Pancreas (tissue), 10 donors: ENCODE data around the gene MUC5B. TPM values are rescaled to one million over a fixed set of nuclear protein-coding genes. Genes with fewer than 3 reads are reported as not detected.
A peak's percentile ranks its signal among the peaks of the same experiment; 100 is the strongest.

Experiments used
- ATAC-seq, 4 donors: fragments of 200-7000 bp; cut with Tn5 transposase; one replicate each; pipeline versions ENCODE4 v1.8.0 to v1.9.1; 2020; ENCODE audit warnings: mild to moderate bottlenecking in 4 of 4, moderate library complexity in 4 of 4
- DNase-seq, 6 donors: peaks; one replicate each; pipeline ENCODE4 v3.0.0-alpha.2; 2020
- FAIRE-seq: peaks from 2 replicates; lab custom pipeline; 2012; peaks lifted over from hg19 to GRCh38; lab: Jason Lieb, UNC
- H3K27ac ChIP-seq, 4 donors: fragments of 200-600 bp; sonication (generic); 1 replicate in 3 of 4; 2 replicates in 1 of 4; pipeline versions ENCODE4 v1.5.0 to v1.8.0; 2020
- H3K27me3 ChIP-seq, 4 donors: fragments of 200-600 bp; one replicate each; pipeline ENCODE4 v1.8.0; 2021
- H3K36me3 ChIP-seq, 3 donors: fragments of 200-600 bp; sonication (generic) in 1 of 3; one replicate each; pipeline versions ENCODE4 v1.5.0 to v1.8.0; 2020 to 2021
- H3K4me1 ChIP-seq, 3 donors: fragments of 200-600 bp; one replicate each; pipeline ENCODE4 v1.8.0; 2021
- H3K4me3 ChIP-seq, 4 donors: fragments of 200-600 bp; sonication (generic) in 2 of 4; one replicate each; pipeline versions ENCODE4 v1.5.0 to v1.8.0; 2020 to 2021
- H3K9me3 ChIP-seq, 4 donors: fragments of 200-600 bp; one replicate each; pipeline ENCODE4 v1.8.0; 2021
- CTCF ChIP-seq, 4 donors: fragments of 200-600 bp; sonication (generic) in 3 of 4; IDR thresholded peaks; one replicate each; pipeline versions ENCODE4 v1.5.0 to v1.8.0; 2021; ENCODE audit warnings: antibody characterized with exemption in 4 of 4
- WGBS, 2 donors: extraction: QIAGEN DNeasy Blood & Tissue Kit; methylation state at CpG; one replicate each; pipeline ENCODE4 v1.1.7; 2013; 5-methylcytosine and 5-hydroxymethylcytosine counted together
- intact Hi-C, 3 donors: fragments of 100-400 bp; cut with DNase I; formaldehyde crosslinking; loops; one replicate each; pipeline versions ENCODE4 v1.11.1 to v1.14.2; 2022
- polyA plus RNA-seq, 2 donors: library from polyadenylated mRNA; stranded (reverse); fragments of 200-250 nt; gene quantifications; one replicate each; pipeline ENCODE4 v1.2.3, GENCODE V29; 2013
- total RNA-seq, 6 donors: library from RNA; stranded (reverse); fragmentation: NEBNext Ultra II Directional in 4 of 6; extraction: Animal tissue kit (Norgen Biotek cat#: 25700) in 4 of 6; gene quantifications; one replicate each; pipeline versions ENCODE4 v1.2.1 to v1.2.4, GENCODE V29; 2021 to 2023
- donor health status: healthy with polysubstance abuse.
- donor health status: DM: no; HTN: no; CAD: no; lungs with moderate emphysema.
- donor health status: DM: no; HTN: no; CAD: no.
- donor health status: control.
- donor health status: control.
- donor health status: Bipolar disorder and iron deficiency.
- donor health status: DM: yes; HTN: yes; CAD: no.
- donor health status: DM: no; HTN: no; CAD: no.
- donor health status: DM: no; HTN: no; CAD: no.
- donor health status: DM: yes; HTN: yes; CAD: no.

MUC5B gene
- total and polyA plus RNA-seq, 8 donors, result 5.1 to 65.4 (median 15.1) TPM

- DNase-seq, result peak in 2 of 6 donors; percentile 39 to 58
- H3K4me3 ChIP-seq, result no peak overlapping the region
- no peaks in the 10 kb centered on the region for H3K9me3 ChIP-seq
- no peak for FAIRE-seq
- no peak for ATAC-seq
- no peaks in the 10 kb centered on the region for H3K4me1 ChIP-seq
- no peak overlapping the region for H3K27ac ChIP-seq
- H3K36me3 ChIP-seq, result no peaks in the 10 kb centered on the region
- no peaks in the 10 kb centered on the region for H3K27me3 ChIP-seq
- intact Hi-C loops, result no loop called here
- WGBS, 2 donors, result 54 to 57% methylated on average over 18 to 22 of the region's 22 CpGs
- TF ChIP-seq CTCF (IDR thresholded peaks at IDR 0.05), result no peak
These were observed 8.6 kb downstream of the MUC5B start for GRCh38 chr11:1231396-1232020.

GRCh38 chr11:1232021-1232882 is 9.4 kb downstream of the MUC5B start:
- FAIRE-seq (no peak), DNase-seq (peak in 2 of 6 donors; percentile 20 to 53), ATAC-seq (no peak)
- TF ChIP-seq CTCF (IDR thresholded peaks at IDR 0.05), result no peak
- Histone ChIP-seq H3K4me1 (no peaks in the 10 kb centered on the region), H3K9me3 (no peaks in the 10 kb centered on the region), H3K4me3 (no peak overlapping the region), H3K27ac (no peak overlapping the region), H3K27me3 (no peaks in the 10 kb centered on the region), H3K36me3 (no peaks in the 10 kb centered on the region)
- 71 to 75% methylated on average over 44 to 46 of the region's 46 CpGs for WGBS, 2 donors
- intact Hi-C loops, result no loop called here

DNA sequence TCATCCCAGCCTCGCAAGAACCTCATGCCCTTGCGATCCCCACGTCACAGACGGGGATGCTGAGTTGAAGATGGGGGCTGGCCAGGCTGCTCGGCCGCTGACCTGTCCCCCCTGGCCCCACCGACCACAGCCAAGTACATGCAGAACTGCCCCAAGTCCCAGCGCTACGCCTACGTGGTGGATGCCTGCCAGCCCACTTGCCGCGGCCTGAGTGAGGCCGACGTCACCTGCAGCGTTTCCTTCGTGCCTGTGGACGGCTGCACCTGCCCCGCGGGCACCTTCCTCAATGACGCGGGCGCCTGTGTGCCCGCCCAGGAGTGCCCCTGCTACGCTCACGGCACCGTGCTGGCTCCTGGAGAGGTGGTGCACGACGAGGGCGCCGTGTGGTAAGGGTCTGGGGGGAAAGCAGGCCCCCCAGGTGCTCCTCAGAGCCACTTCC is 10.0 kb downstream of the MUC5B start:
- Histone ChIP-seq H3K36me3 (no peaks in the 10 kb centered on the region), H3K4me3 (no peak overlapping the region), H3K9me3 (no peaks in the 10 kb centered on the region), H3K27me3 (no peaks in the 10 kb centered on the region), H3K4me1 (no peaks in the 10 kb centered on the region), H3K27ac (no peak overlapping the region)
- DNase-seq (peak in 3 of 6 donors; percentile 32 to 67 (median 51)), FAIRE-seq (no peak), ATAC-seq (no peak)
- TF ChIP-seq CTCF (IDR thresholded peaks at IDR 0.05), result no peak
- intact Hi-C loops, result no loop called here
- 63 to 65% methylated on average over 26 to 30 of the region's 30 CpGs for WGBS, 2 donors

DNA sequence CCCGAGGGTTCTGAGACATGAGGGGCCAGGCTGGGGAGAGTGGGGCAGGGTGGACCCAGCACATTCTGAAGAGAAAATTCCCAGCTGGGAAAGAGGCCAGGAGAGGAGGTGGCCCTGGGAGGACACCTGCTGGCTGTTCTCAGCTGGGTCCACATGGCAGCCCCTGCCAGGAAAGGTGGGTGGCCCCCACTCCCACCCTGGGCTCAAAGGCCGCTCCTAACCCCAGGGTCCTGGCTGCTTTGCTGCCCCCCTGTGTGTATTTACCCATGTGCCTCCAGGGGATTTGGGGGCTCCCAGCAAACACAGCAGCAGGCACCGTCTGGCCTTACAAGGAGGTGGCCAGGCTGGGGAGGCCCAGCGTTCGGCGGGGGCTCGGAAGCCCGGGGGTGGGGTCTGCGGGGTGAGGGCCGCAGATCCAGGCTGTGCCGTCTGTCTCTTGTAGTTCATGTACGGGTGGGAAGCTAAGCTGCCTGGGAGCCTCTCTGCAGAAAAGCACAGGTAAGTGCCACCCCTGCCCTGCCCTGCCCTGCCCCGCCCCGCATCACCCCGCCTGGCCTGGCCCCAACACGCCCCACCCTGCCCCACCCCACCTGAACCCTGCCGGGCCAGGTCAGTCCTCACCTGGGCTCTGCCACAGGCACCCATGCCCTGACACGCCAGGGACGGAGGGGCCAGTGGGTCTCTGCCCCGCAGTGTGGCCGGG is 10.6 kb downstream of the MUC5B start:
- Histone ChIP-seq H3K36me3 (no peaks in the 10 kb centered on the region), H3K27ac (no peak overlapping the region), H3K4me3 (no peak overlapping the region), H3K9me3 (no peaks in the 10 kb centered on the region), H3K27me3 (no peaks in the 10 kb centered on the region), H3K4me1 (no peaks in the 10 kb centered on the region)
- WGBS, 2 donors, result 69 to 70% methylated on average over 19 to 21 of the region's 21 CpGs
- intact Hi-C loops, result no loop called here
- peak in 1 of 4 donors; percentile 23 for ATAC-seq
- peak in 3 of 6 donors; percentile 18 to 58 (median 39) for DNase-seq
- no peak for TF ChIP-seq CTCF (IDR thresholded peaks at IDR 0.05)
- no peak for FAIRE-seq
